Effector CD4-positive, alpha-beta T cell (primary cell): ENCODE results near the gene KCNK15. TPM values are rescaled to one million over a fixed set of nuclear protein-coding genes. Genes with fewer than 3 reads are reported as not detected.
"Not testable (repeated sequence)": the region's sequence is repeated elsewhere in the genome, so short reads cannot be mapped to it uniquely, and the experiment has no call there.

Source experiments
- DNase-seq: peaks from one replicate; pipeline ENCODE4 v3.0.0-alpha.2; 2020
- total RNA-seq: gene quantifications from one replicate; lab custom pipeline; 2026; lab: John Stamatoyannopoulos, UW

KCNK15 gene
- not detected for total RNA-seq

- peak; percentile 10 for DNase-seq
These were observed at the start of gene KCNK15 for GRCh38 chr20:44745598-44746366. Gene KCNK15 (plus strand): TSS chr20:44745865. CDS start chr20:44745911, 46 bp downstream.

- no peak for DNase-seq
These were observed 49.4 kb upstream of the KCNK15 start for GRCh38 chr20:44696315-44696714.

- not testable (repeated sequence) for DNase-seq
These were observed 48.6 kb upstream of the KCNK15 start for GRCh38 chr20:44697041-44697440.

- no peak for DNase-seq
These were observed 47.3 kb upstream of the KCNK15 start for GRCh38 chr20:44698351-44698750.

GRCh38 chr20:44700306-44700705 lies 45.4 kb upstream of the KCNK15 start:
- no peak for DNase-seq

GRCh38 chr20:44701118-44701857 lies 44.4 kb upstream of the KCNK15 start:
- no peak for DNase-seq

- DNase-seq, result no peak
These were observed 43.8 kb upstream of the KCNK15 start for GRCh38 chr20:44701858-44702256.

- DNase-seq, result no peak
These were observed 42.9 kb upstream of the KCNK15 start for GRCh38 chr20:44702776-44703175.

GRCh38 chr20:44703183-44703925 lies 42.3 kb upstream of the KCNK15 start:
- DNase-seq, result no peak

GRCh38 chr20:44703956-44704488 lies 41.6 kb upstream of the KCNK15 start:
- DNase-seq, result no peak

GRCh38 chr20:44704551-44704971 lies 41.1 kb upstream of the KCNK15 start:
- no peak for DNase-seq

- no peak for DNase-seq
These were observed 40.1 kb upstream of the KCNK15 start for GRCh38 chr20:44705364-44706094.

- no peak for DNase-seq
These were observed 39.2 kb upstream of the KCNK15 start for GRCh38 chr20:44706301-44707017.

- DNase-seq, result no peak
These were observed 38.6 kb upstream of the KCNK15 start for GRCh38 chr20:44707018-44707579.

GRCh38 chr20:44709380-44709779 lies 36.3 kb upstream of the KCNK15 start:
- no peak for DNase-seq

GRCh38 chr20:44709797-44710196 lies 35.9 kb upstream of the KCNK15 start:
- DNase-seq, result no peak

GRCh38 chr20:44711237-44711636 lies 34.4 kb upstream of the KCNK15 start:
- no peak for DNase-seq

GRCh38 chr20:44714102-44714700 lies 31.5 kb upstream of the KCNK15 start:
- no peak for DNase-seq

GRCh38 chr20:44714701-44715498 lies 30.8 kb upstream of the KCNK15 start, which contains the start of gene CCN5:
Gene CCN5 (plus strand): TSS chr20:44715369. CDS start chr20:44715391, 22 bp downstream.
- no peak for DNase-seq
